Smooth muscle cell (in vitro differentiated cells): ENCODE measurements around the gene PCDH1. TPM values are rescaled to one million over a fixed set of nuclear protein-coding genes. Genes with fewer than 3 reads are reported as not detected.

Experiments
- DNase-seq: peaks from one replicate; lab custom pipeline; 2025; ENCODE audit not compliant: unreplicated experiment; lab: John Stamatoyannopoulos, UW
- H2AFZ ChIP-seq: fragments of 200-600 bp; sonication (generic); 2 replicates; pipeline ENCODE4 v1.6.0; 2016; ENCODE audit warnings: antibody characterized with exemption, low read depth, mild to moderate bottlenecking
- H3F3A ChIP-seq: fragments of 200-600 bp; sonication (generic); 2 replicates; pipeline ENCODE4 v1.6.0; 2017; ENCODE audit warnings: antibody characterized with exemption, low read depth
- H3K27ac ChIP-seq: fragments of 200-600 bp; sonication (generic); 2 replicates; pipeline ENCODE4 v1.5.1; 2016; ENCODE audit warnings: low read depth, mild to moderate bottlenecking
- H3K27me3 ChIP-seq: fragments of 200-600 bp; sonication (generic); 2 replicates; pipeline ENCODE4 v1.6.1; 2016; ENCODE audit warnings: low read depth, mild to moderate bottlenecking
- H3K36me3 ChIP-seq: fragments of 200-600 bp; sonication (generic); 2 replicates; pipeline ENCODE4 v1.5.1; 2016; ENCODE audit warnings: low read depth
- H3K4me1 ChIP-seq: fragments of 200-600 bp; sonication (generic); 2 replicates; pipeline ENCODE4 v1.5.1; 2016; ENCODE audit warnings: low read depth
- H3K4me2 ChIP-seq: fragments of 200-600 bp; sonication (generic); 2 replicates; pipeline ENCODE4 v1.6.0; 2016; ENCODE audit warnings: mild to moderate bottlenecking
- H3K4me3 ChIP-seq: fragments of 200-600 bp; sonication (generic); 2 replicates; pipeline ENCODE4 v1.5.1; 2016; ENCODE audit warnings: mild to moderate bottlenecking
- H3K79me2 ChIP-seq: fragments of 200-600 bp; sonication (generic); 2 replicates; pipeline ENCODE4 v1.6.0; 2016; ENCODE audit warnings: low read depth, mild to moderate bottlenecking
- H3K9ac ChIP-seq: fragments of 200-600 bp; sonication (generic); 2 replicates; pipeline ENCODE4 v1.6.0; 2016; ENCODE audit warnings: low read depth
- H3K9me3 ChIP-seq: fragments of 200-600 bp; sonication (generic); replicated peaks from 2 replicates; pipeline ENCODE4 v1.5.1; 2016; ENCODE audit warnings: low read depth
- H4K20me1 ChIP-seq: fragments of 200-600 bp; sonication (generic); 2 replicates; pipeline ENCODE4 v1.6.0; 2016; ENCODE audit warnings: low read depth
- CTCF ChIP-seq: fragments of 200-600 bp; sonication (generic); IDR thresholded peaks from 2 replicates; pipeline ENCODE4 v1.5.1; 2017; ENCODE audit warnings: borderline replicate concordance, mild to moderate bottlenecking, antibody characterized with exemption; ENCODE audit not compliant: insufficient read depth, poor library complexity, severe bottlenecking
- WGBS: methylation state at CpG from one replicate; pipeline ENCODE4 v1.1.7; 2016; ENCODE audit warnings: low lambda C conversion rate; 5-methylcytosine and 5-hydroxymethylcytosine counted together
- polyA plus RNA-seq: library from polyadenylated mRNA; unstranded; fragments of >200 nt; fragmentation: Nextera tagmentation; extraction: Ambion mirVana; gene quantifications from 2 replicates; pipeline ENCODE4 v1.2.1, GENCODE V29; 2016
- total RNA-seq: library from RNA; depleted of rRNA; stranded (reverse); fragments of >200 nt; gene quantifications from 2 replicates; pipeline ENCODE4 v1.2.3, GENCODE V29; 2014

PCDH1 gene
- total and polyA plus RNA-seq, 2 experiments from 2014 or later: 2.5 to 14.7 TPM

- H3K4me3 ChIP-seq: no peak overlapping the region
- peaks cover 3% of the 10 kb centered on the region for H3K27me3 ChIP-seq
- no peak overlapping the region for H3K9ac ChIP-seq
- H3K36me3 ChIP-seq: no peaks in the 10 kb centered on the region
- no peak overlapping the region for H3K4me2 ChIP-seq
- no peaks in the 10 kb centered on the region for H3K4me1 ChIP-seq
- TF ChIP-seq CTCF: no peak
- no peak overlapping the region for H2AFZ ChIP-seq
- H3K9me3 ChIP-seq: no peaks in the 10 kb centered on the region
- no peaks in the 10 kb centered on the region for H4K20me1 ChIP-seq
- no peak overlapping the region for H3K27ac ChIP-seq
- no peak for DNase-seq
- no peaks in the 10 kb centered on the region for H3F3A ChIP-seq
- no peaks in the 10 kb centered on the region for H3K79me2 ChIP-seq
- 80% methylated on average over 4 of the region's 4 CpGs for WGBS
Measured at GRCh38 chr5:141903261-141903660, 25.1 kb upstream of the PCDH1 start.

- H3K4me2 ChIP-seq: no peak overlapping the region
- no peaks in the 10 kb centered on the region for H4K20me1 ChIP-seq
- peaks cover 3% of the 10 kb centered on the region for H3K27me3 ChIP-seq
- TF ChIP-seq CTCF: no peak
- WGBS: 69% methylated on average over 5 of the region's 5 CpGs
- no peak overlapping the region for H3K4me3 ChIP-seq
- no peaks in the 10 kb centered on the region for H3K79me2 ChIP-seq
- no peaks in the 10 kb centered on the region for H3K4me1 ChIP-seq
- no peaks in the 10 kb centered on the region for H3K9me3 ChIP-seq
- no peak overlapping the region for H3K9ac ChIP-seq
- no peaks in the 10 kb centered on the region for H3F3A ChIP-seq
- H2AFZ ChIP-seq: no peak overlapping the region
- no peak for DNase-seq
- no peak overlapping the region for H3K27ac ChIP-seq
- no peaks in the 10 kb centered on the region for H3K36me3 ChIP-seq
Measured at GRCh38 chr5:141902015-141902814, 24.0 kb upstream of the PCDH1 start.

- H3K4me3 ChIP-seq: no peak overlapping the region
Measured at GRCh38 chr5:141898448-141899049, 20.3 kb upstream of the PCDH1 start.

More at GRCh38 chr5:141898448-141899049, 20.3 kb upstream of the PCDH1 start:
- Histone ChIP-seq H3K9ac (no peak overlapping the region), H3K36me3 (no peaks in the 10 kb centered on the region), H2AFZ (no peak overlapping the region), H3K4me1 (no peaks in the 10 kb centered on the region), H3K27ac (no peak overlapping the region), H3K27me3 (no peaks in the 10 kb centered on the region), H3K79me2 (no peaks in the 10 kb centered on the region), H4K20me1 (no peaks in the 10 kb centered on the region), H3F3A (no peaks in the 10 kb centered on the region), H3K4me2 (no peak overlapping the region), H3K9me3 (no peaks in the 10 kb centered on the region)
- TF ChIP-seq CTCF: no peak
- DNase-seq: no peak
- WGBS: 97% methylated on average over 2 of the region's 2 CpGs
